GM13976 (cell line): ENCODE results near the gene EXOC6.

Experiments used
- DNase-seq: peaks from one replicate; pipeline ENCODE4 v3.0.0; 2012; ENCODE audit warnings: low spot score
- CTCF ChIP-seq: IDR thresholded peaks from 2 replicates; pipeline ENCODE4 v1.5.1; 2012; ENCODE audit warnings: borderline replicate concordance, mild to moderate bottlenecking; ENCODE audit not compliant: insufficient read depth; ENCODE audit errors: extremely low read depth, missing control alignments, control extremely low read depth
- in situ Hi-C: fragments of 300-500 bp; cut with MboI; formaldehyde crosslinking; loops from one replicate; pipeline ENCODE4 v1.12.0; 2022; ENCODE audit warnings: low sequenced_read_pairs, mixed read lengths, inconsistent platforms; ENCODE audit not compliant: unreplicated experiment

Gene EXOC6

GRCh38 chr10:92832121-92832520, 16.2 kb upstream of the EXOC6 start:
- no peak for TF ChIP-seq CTCF
- in situ Hi-C loops: no loop called here
- no peak for DNase-seq

- in situ Hi-C loops: no loop called here
- DNase-seq: no peak
- TF ChIP-seq CTCF: no peak
Observed at GRCh38 chr10:92832998-92833650, 15.2 kb upstream of the EXOC6 start.

- DNase-seq: no peak
- in situ Hi-C loops: no loop called here
- no peak for TF ChIP-seq CTCF
Observed at GRCh38 chr10:92834331-92834730, 14.0 kb upstream of the EXOC6 start.

GRCh38 chr10:92834986-92835385, 13.3 kb upstream of the EXOC6 start:
- TF ChIP-seq CTCF: no peak
- in situ Hi-C loops: no loop called here

GRCh38 chr10:92837456-92837855, 10.9 kb upstream of the EXOC6 start:
- no peak for DNase-seq
- in situ Hi-C loops: no loop called here
- no peak for TF ChIP-seq CTCF

More at GRCh38 chr10:92834986-92835385, 13.3 kb upstream of the EXOC6 start:
- no peak for DNase-seq

GRCh38 chr10:92839191-92840085, 8.9 kb upstream of the EXOC6 start:
- DNase-seq: no peak
- peak; percentile 18 for TF ChIP-seq CTCF
- in situ Hi-C loops: no loop called here
